ENCODE data around the gene PALD1. TPM values are rescaled to one million over a fixed set of nuclear protein-coding genes. Genes with fewer than 3 reads are reported as not detected.
A peak's percentile ranks its signal among the peaks of the same experiment; 100 is the strongest.

The PALD1 gene
- total RNA-seq, 2 experiments from 2014 or later = 6.6 to 6.8 TPM

GRCh38 chr10:70585578-70586169 is 107.1 kb downstream of the PALD1 start:
- POLR2A ChIA-PET = interaction anchor here (1.1 to 2.3 kb wide), 3 partner anchors 10 to 18 kb away, joined by 3 to 10 read pairs (median 6); no protein-coding TSS in a partner anchor

GRCh38 chr10:70586348-70586930 is 107.9 kb downstream of the PALD1 start:
- DNase-seq (no peak), ATAC-seq (no peak)
- no peaks in the 10 kb centered on the region for H3K27me3 Mint-ChIP-seq
- no peaks in the 10 kb centered on the region for H3K36me3 Mint-ChIP-seq (ENCODE audit: low read depth)
- no peaks in the 10 kb centered on the region for H3K9me3 Mint-ChIP-seq
- H3K4me1 Mint-ChIP-seq (ENCODE audit: low read depth) = peaks cover 55% of the 10 kb centered on the region
- H3K27ac Mint-ChIP-seq = peak overlapping the region; percentile 85
- H3K4me3 Mint-ChIP-seq = no peak overlapping the region
- intact Hi-C loops (cut with micrococcal nuclease) = no loop called here
- no peak for TF ChIP-seq CTCF (IDR thresholded peaks at IDR 0.05)
- ChIA-PET POLR2A (interaction anchor here (1.1 to 2.3 kb wide), 3 partner anchors 10 to 19 kb away, joined by 3 to 10 read pairs (median 6); no protein-coding TSS in a partner anchor), CTCF (interaction anchor here (1.4 to 1.5 kb wide), 2 partner anchors 28 to 33 kb away, joined by 3 to 6 read pairs; no protein-coding TSS in a partner anchor)

More at GRCh38 chr10:70585578-70586169, 107.1 kb downstream of the PALD1 start:
- intact Hi-C loops (cut with micrococcal nuclease) = no loop called here
- no peak overlapping the region for H3K4me3 Mint-ChIP-seq
- H3K27ac Mint-ChIP-seq = peak overlapping the region; percentile 85
- peak; percentile 43 for ATAC-seq
- H3K36me3 Mint-ChIP-seq (ENCODE audit: low read depth) = no peaks in the 10 kb centered on the region
- no peak for TF ChIP-seq CTCF (IDR thresholded peaks at IDR 0.05)
- no peaks in the 10 kb centered on the region for H3K27me3 Mint-ChIP-seq
- no peaks in the 10 kb centered on the region for H3K9me3 Mint-ChIP-seq
- H3K4me1 Mint-ChIP-seq (ENCODE audit: low read depth) = peaks cover 53% of the 10 kb centered on the region
- CTCF ChIA-PET = interaction anchor here (1.4 to 1.5 kb wide), 2 partner anchors 27 to 34 kb away, joined by 3 to 6 read pairs; no protein-coding TSS in a partner anchor
- peak; percentile 47 for DNase-seq

- Mint-ChIP-seq H3K27me3 (no peaks in the 10 kb centered on the region), H3K36me3 (ENCODE audit: low read depth) (no peaks in the 10 kb centered on the region), H3K4me1 (ENCODE audit: low read depth) (peaks cover 56% of the 10 kb centered on the region), H3K9me3 (no peaks in the 10 kb centered on the region), H3K27ac (peak overlapping the region; percentile 85), H3K4me3 (no peak overlapping the region)
- ChIA-PET POLR2A (interaction anchor here (2.3 to 3.3 kb wide), 2 partner anchors 11 to 13 kb away, joined by 10 to 16 read pairs; no protein-coding TSS in a partner anchor), CTCF (interaction anchor here (1.2 kb wide), 1 partner anchor 28 kb away, joined by 4 read pairs; no protein-coding TSS in a partner anchor)
- DNase-seq = peak; percentile 42
- ATAC-seq = peak; percentile 63
- intact Hi-C loops (cut with micrococcal nuclease) = no loop called here
- no peak for TF ChIP-seq CTCF (IDR thresholded peaks at IDR 0.05)
These were observed 108.6 kb downstream of the PALD1 start for GRCh38 chr10:70587045-70587658.

- DNase-seq = no peak
- Mint-ChIP-seq H3K36me3 (ENCODE audit: low read depth) (no peaks in the 10 kb centered on the region), H3K27me3 (no peaks in the 10 kb centered on the region), H3K27ac (no peak overlapping the region), H3K4me1 (ENCODE audit: low read depth) (peaks cover 65% of the 10 kb centered on the region), H3K4me3 (no peak overlapping the region), H3K9me3 (no peaks in the 10 kb centered on the region)
- intact Hi-C loops (cut with micrococcal nuclease) = no loop called here
- CTCF ChIA-PET = interaction anchor here (0.8 to 1.2 kb wide), 3 partner anchors 8 to 29 kb away, joined by 3 to 4 read pairs (median 3); no protein-coding TSS in a partner anchor
- POLR2A ChIA-PET = interaction anchor here (1.0 to 3.3 kb wide), 3 partner anchors 9 to 15 kb away, joined by 3 to 16 read pairs (median 4); partner anchors contain the start of gene PRF1
- no peak for ATAC-seq
- no peak for TF ChIP-seq CTCF (IDR thresholded peaks at IDR 0.05)
These were observed 109.7 kb downstream of the PALD1 start for GRCh38 chr10:70588255-70588654.
